CD4-positive, CD25-positive, alpha-beta regulatory T cell (primary cell): ENCODE data around the gene MRPS18A. TPM values are rescaled to one million over a fixed set of nuclear protein-coding genes. Genes with fewer than 3 reads are reported as not detected.

Source experiments
- ATAC-seq, 2 donors: fragments of 150-1000 bp; cut with Tn5 transposase; one replicate each; pipeline ENCODE4 v1.10.0; 2021; ENCODE audit warnings: low read depth in 2 of 2, moderate number of reproducible peaks in 2 of 2, moderate library complexity in 1 of 2
- DNase-seq, 3 donors: peaks; one replicate each; pipeline versions ENCODE4 v3.0.0 to v3.0.0-alpha.2; 2012 to 2022; ENCODE audit warnings: mixed read lengths in 1 of 3
- H3K27ac ChIP-seq: one replicate; pipeline ENCODE4 v1.7.0; 2013; ENCODE audit warnings: mild to moderate bottlenecking, low read length; ENCODE audit not compliant: insufficient read depth, poor library complexity, severe bottlenecking
- H3K27me3 ChIP-seq: one replicate; pipeline ENCODE4 v1.7.0; 2013; ENCODE audit warnings: low read length; ENCODE audit not compliant: control insufficient read depth, insufficient read depth
- H3K36me3 ChIP-seq: one replicate; pipeline ENCODE4 v1.7.0; 2013; ENCODE audit warnings: mild to moderate bottlenecking, low read length, moderate library complexity; ENCODE audit not compliant: control insufficient read depth, insufficient read depth
- H3K4me1 ChIP-seq: 2 replicates; pipeline ENCODE4 v1.7.0; 2013; ENCODE audit warnings: mild to moderate bottlenecking, low read length; ENCODE audit not compliant: insufficient read depth, control insufficient read depth, poor library complexity, severe bottlenecking
- H3K4me3 ChIP-seq: one replicate; pipeline ENCODE4 v1.7.0; 2013; ENCODE audit warnings: low read depth, mild to moderate bottlenecking, low read length, moderate library complexity
- H3K9me3 ChIP-seq, 2 experiments: 1 replicate in 1 of 2; 2 replicates in 1 of 2; pipeline ENCODE4 v1.7.0; 2013; ENCODE audit warnings: low read length in 2 of 2, mild to moderate bottlenecking in 1 of 2, moderate library complexity in 1 of 2; ENCODE audit not compliant: control insufficient read depth in 2 of 2
- H3K27ac Mint-ChIP-seq, 3 donors: one replicate each; pipeline ENCODE4 v1.8.0; 2020 to 2022; ENCODE audit warnings: mild to moderate bottlenecking in 3 of 3, mixed read lengths in 3 of 3, moderate library complexity in 2 of 3
- H3K27me3 Mint-ChIP-seq: one replicate; pipeline ENCODE4 v1.8.0; 2022; ENCODE audit warnings: mild to moderate bottlenecking, mixed read lengths
- H3K36me3 Mint-ChIP-seq: one replicate; pipeline ENCODE4 v1.8.0; 2020; ENCODE audit warnings: mixed read lengths
- H3K4me1 Mint-ChIP-seq, 4 donors: one replicate each; pipeline ENCODE4 v1.8.0; 2020 to 2022; ENCODE audit warnings: mixed read lengths in 4 of 4, mild to moderate bottlenecking in 1 of 4
- H3K4me3 Mint-ChIP-seq, 4 donors: one replicate each; pipeline ENCODE4 v1.8.0; 2020 to 2022; ENCODE audit warnings: mild to moderate bottlenecking in 4 of 4, mixed read lengths in 4 of 4, moderate library complexity in 3 of 4
- H3K9me3 Mint-ChIP-seq, 7 donors: one replicate each; pipeline ENCODE4 v1.8.0; 2020 to 2022; ENCODE audit warnings: mixed read lengths in 7 of 7, mild to moderate bottlenecking in 3 of 7, moderate library complexity in 2 of 7
- polyA plus RNA-seq, 4 donors: library from polyadenylated mRNA; unstranded; fragments of 300-500 nt; fragmentation: Illumina TruSeq; gene quantifications; one replicate each; pipeline ENCODE4 v1.2.3, GENCODE V29; 2021
- total RNA-seq: library from RNA; stranded (reverse); gene quantifications from one replicate; pipeline ENCODE4 v1.2.3, GENCODE V29; 2022

MRPS18A gene
- total and polyA plus RNA-seq, 5 donors from 2014 or later: 24.3 to 73.8 (median 68.6) TPM

- H3K4me3 Mint-ChIP-seq: no peak overlapping the region
- DNase-seq (no peak), ATAC-seq (no peak)
- H3K36me3 ChIP-seq: peaks cover 43% of the 10 kb centered on the region
- no peaks in the 10 kb centered on the region for H3K9me3 ChIP-seq
- peaks cover 13% of the 10 kb centered on the region for H3K4me1 ChIP-seq
- H3K9me3 Mint-ChIP-seq: no peaks in the 10 kb centered on the region
- no peaks in the 10 kb centered on the region for H3K27me3 ChIP-seq
- peak overlapping the region in 2 of 3 donors; percentile 20 to 32 for H3K27ac Mint-ChIP-seq
- H3K27ac ChIP-seq: no peak overlapping the region
- H3K36me3 Mint-ChIP-seq: peaks cover 10% of the 10 kb centered on the region
- H3K4me3 ChIP-seq: no peak overlapping the region
- H3K4me1 Mint-ChIP-seq: peaks cover 0 to 23% (median 13%) of the 10 kb centered on the region in 4 donors
- H3K27me3 Mint-ChIP-seq: no peaks in the 10 kb centered on the region
Measured at GRCh38 chr6:43670623-43670986, 17.0 kb downstream of the MRPS18A start.

- Histone ChIP-seq H3K4me3 (no peak overlapping the region), H3K27me3 (no peaks in the 10 kb centered on the region), H3K9me3 (no peaks in the 10 kb centered on the region), H3K27ac (no peak overlapping the region), H3K4me1 (peaks cover 13% of the 10 kb centered on the region), H3K36me3 (peaks cover 37% of the 10 kb centered on the region)
- Mint-ChIP-seq H3K4me3 (no peak overlapping the region), H3K9me3 (no peaks in the 10 kb centered on the region), H3K27ac (peak overlapping the region in 2 of 3 donors; percentile 17 to 20), H3K36me3 (peaks cover 6% of the 10 kb centered on the region), H3K27me3 (no peaks in the 10 kb centered on the region), H3K4me1 (peaks cover 0 to 23% (median 13%) of the 10 kb centered on the region in 4 donors)
- ATAC-seq (peak in 1 of 2 donors; percentile 17), DNase-seq (peak in 1 of 3 donors; percentile 59)
Measured at GRCh38 chr6:43669922-43670622, 17.5 kb downstream of the MRPS18A start.

- no peak for ATAC-seq
- no peak overlapping the region for H3K4me3 Mint-ChIP-seq
Measured at GRCh38 chr6:43669050-43669921, 18.3 kb downstream of the MRPS18A start.

GRCh38 chr6:43668151-43669028 is 19.2 kb downstream of the MRPS18A start:
- Histone ChIP-seq H3K4me3 (no peak overlapping the region), H3K36me3 (peaks cover 21% of the 10 kb centered on the region), H3K27me3 (no peaks in the 10 kb centered on the region), H3K9me3 (no peaks in the 10 kb centered on the region), H3K4me1 (peaks cover 13% of the 10 kb centered on the region), H3K27ac (no peak overlapping the region)
- ATAC-seq (peak; percentile 38 to 51), DNase-seq (peak in 2 of 3 donors; percentile 14 to 56)
- Mint-ChIP-seq H3K4me1 (peaks cover 0 to 23% (median 13%) of the 10 kb centered on the region in 4 donors), H3K4me3 (peak overlapping the region in 1 of 4 donors; percentile 24), H3K9me3 (no peaks in the 10 kb centered on the region), H3K27me3 (no peaks in the 10 kb centered on the region), H3K27ac (peak overlapping the region in 2 of 3 donors; percentile 29 to 46), H3K36me3 (no peaks in the 10 kb centered on the region)

More at GRCh38 chr6:43669050-43669921, 18.3 kb downstream of the MRPS18A start:
- no peak overlapping the region for H3K4me3 ChIP-seq
- Mint-ChIP-seq H3K36me3 (no peaks in the 10 kb centered on the region), H3K27me3 (no peaks in the 10 kb centered on the region), H3K4me1 (peaks cover 0 to 23% (median 13%) of the 10 kb centered on the region in 4 donors), H3K27ac (peak overlapping the region in 2 of 3 donors; percentile 29 to 42), H3K9me3 (no peaks in the 10 kb centered on the region)
- no peak for DNase-seq
- no peaks in the 10 kb centered on the region for H3K9me3 ChIP-seq
- no peak overlapping the region for H3K27ac ChIP-seq
- no peaks in the 10 kb centered on the region for H3K27me3 ChIP-seq
- H3K4me1 ChIP-seq: peaks cover 13% of the 10 kb centered on the region
- H3K36me3 ChIP-seq: peaks cover 30% of the 10 kb centered on the region

GRCh38 chr6:43667245-43668150 is 20.1 kb downstream of the MRPS18A start:
- H3K27ac ChIP-seq: no peak overlapping the region
- no peaks in the 10 kb centered on the region for H3K9me3 Mint-ChIP-seq
- peaks cover 15% of the 10 kb centered on the region for H3K36me3 ChIP-seq
- no peaks in the 10 kb centered on the region for H3K9me3 ChIP-seq
- H3K4me1 Mint-ChIP-seq: peaks cover 0 to 23% (median 13%) of the 10 kb centered on the region in 4 donors
- no peaks in the 10 kb centered on the region for H3K27me3 Mint-ChIP-seq
- DNase-seq (peak; percentile 68 to 77 (median 72)), ATAC-seq (peak; percentile 49 to 74)
- no peak overlapping the region for H3K4me3 ChIP-seq
- no peaks in the 10 kb centered on the region for H3K27me3 ChIP-seq
- no peaks in the 10 kb centered on the region for H3K36me3 Mint-ChIP-seq
- peak overlapping the region in 1 of 3 donors; percentile 29 for H3K27ac Mint-ChIP-seq
- H3K4me1 ChIP-seq: peaks cover 13% of the 10 kb centered on the region
- peak overlapping the region in 2 of 4 donors; percentile 67 to 71 for H3K4me3 Mint-ChIP-seq

GRCh38 chr6:43666196-43666920 is 21.2 kb downstream of the MRPS18A start:
- H3K27me3 ChIP-seq: no peaks in the 10 kb centered on the region
- no peak overlapping the region for H3K27ac ChIP-seq
- peaks cover 13% of the 10 kb centered on the region for H3K4me1 ChIP-seq
- H3K27ac Mint-ChIP-seq: no peak overlapping the region
- no peaks in the 10 kb centered on the region for H3K9me3 ChIP-seq
- no peak for DNase-seq
- no peaks in the 10 kb centered on the region for H3K27me3 Mint-ChIP-seq
- no peak overlapping the region for H3K4me3 ChIP-seq
- H3K36me3 Mint-ChIP-seq: no peaks in the 10 kb centered on the region
- H3K9me3 Mint-ChIP-seq: no peaks in the 10 kb centered on the region
- H3K4me1 Mint-ChIP-seq: peaks cover 0 to 23% (median 13%) of the 10 kb centered on the region in 4 donors
- no peak overlapping the region for H3K4me3 Mint-ChIP-seq
- H3K36me3 ChIP-seq: peaks cover 3% of the 10 kb centered on the region
- ATAC-seq: no peak
